Caki2 (cell line): ENCODE measurements around the gene OSBP2. TPM values are rescaled to one million over a fixed set of nuclear protein-coding genes. Genes with fewer than 3 reads are reported as not detected.

Experiments
- DNase-seq: peaks from one replicate; pipeline ENCODE4 v3.0.0-alpha.2; 2015; ENCODE audit warnings: low read depth
- in situ Hi-C: cut with HindIII; loops from 2 replicates; pipeline ENCODE4 v1.10.0; 2016; ENCODE audit warnings: low sequenced_read_pairs, low pct_unique_long_range_greater_than_20kb, mixed read lengths
- total RNA-seq: library from RNA; depleted of rRNA; stranded (reverse); fragments of >200 nt; shearing (Covaris generic); gene quantifications from 2 replicates; pipeline ENCODE4 v1.2.3, GENCODE V29; 2014; ENCODE audit warnings: low replicate concordance

The OSBP2 gene
- total RNA-seq, 1 experiment from 2014 or later, result 2.1 TPM

GRCh38 chr22:30923168-30923900 lies 228.7 kb downstream of the OSBP2 start:
- no peak for DNase-seq
- in situ Hi-C loops, result no loop called here

- in situ Hi-C loops, result no loop called here
- DNase-seq, result no peak
Observed at GRCh38 chr22:30925667-30926066, 231.0 kb downstream of the OSBP2 start.

- DNase-seq, result no peak
- in situ Hi-C loops, result no loop called here
Observed at GRCh38 chr22:30926706-30927105, 232.0 kb downstream of the OSBP2 start.

GRCh38 chr22:30927806-30928205 lies 233.1 kb downstream of the OSBP2 start:
- no peak for DNase-seq
- in situ Hi-C loops, result no loop called here

- in situ Hi-C loops, result no loop called here
- no peak for DNase-seq
Observed at GRCh38 chr22:30928401-30928800, 233.7 kb downstream of the OSBP2 start.

GRCh38 chr22:30930228-30930627 lies 235.6 kb downstream of the OSBP2 start:
- no peak for DNase-seq
- in situ Hi-C loops, result no loop called here

GRCh38 chr22:30931541-30932300 lies 237.0 kb downstream of the OSBP2 start:
- in situ Hi-C loops, result no loop called here
- DNase-seq, result no peak

GRCh38 chr22:30932661-30933060 lies 238.0 kb downstream of the OSBP2 start:
- in situ Hi-C loops, result no loop called here

GRCh38 chr22:30933457-30933856 lies 238.8 kb downstream of the OSBP2 start:
- in situ Hi-C loops, result no loop called here
- no peak for DNase-seq

More at GRCh38 chr22:30932661-30933060, 238.0 kb downstream of the OSBP2 start:
- no peak for DNase-seq

- no peak for DNase-seq
- in situ Hi-C loops, result no loop called here
Observed at GRCh38 chr22:30934053-30934452, 239.4 kb downstream of the OSBP2 start.

- in situ Hi-C loops, result no loop called here
- DNase-seq, result no peak
Observed at GRCh38 chr22:30940685-30941362, 246.2 kb downstream of the OSBP2 start.

- in situ Hi-C loops, result no loop called here
Observed at GRCh38 chr22:30941363-30941740, 246.7 kb downstream of the OSBP2 start.

GRCh38 chr22:30943368-30943767 lies 248.7 kb downstream of the OSBP2 start:
- in situ Hi-C loops, result no loop called here
- no peak for DNase-seq

More at GRCh38 chr22:30941363-30941740, 246.7 kb downstream of the OSBP2 start:
- DNase-seq, result no peak

GRCh38 chr22:30944986-30945385 lies 250.3 kb downstream of the OSBP2 start:
- in situ Hi-C loops, result no loop called here
- no peak for DNase-seq

GRCh38 chr22:30945653-30946052 lies 251.0 kb downstream of the OSBP2 start:
- in situ Hi-C loops, result no loop called here
- DNase-seq, result no peak

- no peak for DNase-seq
- in situ Hi-C loops, result no loop called here
Observed at GRCh38 chr22:30946354-30946753, 251.7 kb downstream of the OSBP2 start.

- DNase-seq, result no peak
- in situ Hi-C loops, result no loop called here
Observed at GRCh38 chr22:30947173-30947815, 252.6 kb downstream of the OSBP2 start.

- peak; percentile 20 for DNase-seq
- in situ Hi-C loops, result no loop called here
Observed at GRCh38 chr22:30947816-30948454, 253.3 kb downstream of the OSBP2 start.
